ENCODE data around the gene METTL24. TPM values are rescaled to one million over a fixed set of nuclear protein-coding genes. Genes with fewer than 3 reads are reported as not detected.

The METTL24 gene
- total and polyA plus RNA-seq, 7 donors = 0.04 TPM; not detected in 6

GRCh38 chr6:110207652-110208051 lies 150.5 kb downstream of the METTL24 start:
- Histone ChIP-seq H3K4me1 (no peaks in the 10 kb centered on the region), H3K27ac (no peak overlapping the region), H3K27me3 (ENCODE audit: insufficient read depth in 3 of 3, low read length in 2 of 3) (no peaks in the 10 kb centered on the region), H3K36me3 (ENCODE audit: insufficient read depth in 1 of 2, low read depth in 1 of 2) (peaks cover 6 to 49% of the 10 kb centered on the region in 2 donors), H3K9me3 (no peaks in the 10 kb centered on the region), H3K4me3 (no peak overlapping the region)
- WGBS, 3 donors = 97 to 98% (median 97%) methylated on average over 3 of the region's 3 CpGs
- DNase-seq = no peak
- TF ChIP-seq CTCF (IDR thresholded peaks at IDR 0.05) = no peak
- intact Hi-C loops (cut with DNase I) = no loop called here
- ATAC-seq = no peak

GRCh38 chr6:110201151-110201884 lies 156.8 kb downstream of the METTL24 start:
- TF ChIP-seq CTCF (IDR thresholded peaks at IDR 0.05) = no peak
- Histone ChIP-seq H3K36me3 (ENCODE audit: insufficient read depth in 1 of 2, low read depth in 1 of 2) (no peaks in the 10 kb centered on the region), H3K4me3 (no peak overlapping the region), H3K27ac (no peak overlapping the region), H3K4me1 (no peaks in the 10 kb centered on the region), H3K27me3 (ENCODE audit: insufficient read depth in 3 of 3, low read length in 2 of 3) (no peaks in the 10 kb centered on the region), H3K9me3 (no peaks in the 10 kb centered on the region)
- no peak for ATAC-seq
- intact Hi-C loops (cut with DNase I) = no loop called here
- 84 to 96% (median 87%) methylated on average over 3 of the region's 3 CpGs for WGBS, 3 donors
- no peak for DNase-seq

GRCh38 chr6:110198561-110198960 lies 159.6 kb downstream of the METTL24 start:
- Histone ChIP-seq H3K9me3 (no peaks in the 10 kb centered on the region), H3K4me1 (no peaks in the 10 kb centered on the region), H3K4me3 (no peak overlapping the region), H3K27me3 (ENCODE audit: insufficient read depth in 3 of 3, low read length in 2 of 3) (no peaks in the 10 kb centered on the region), H3K27ac (no peak overlapping the region), H3K36me3 (ENCODE audit: insufficient read depth in 1 of 2, low read depth in 1 of 2) (peaks cover 0 to 9% of the 10 kb centered on the region in 2 donors)
- 95 to 98% (median 96%) methylated on average over 3 of the region's 3 CpGs for whole genome bisulfite sequencing, 3 donors
- ATAC-seq = no peak
- no peak for DNase-seq
- intact Hi-C loops (cut with DNase I) = no loop called here
- no peak for TF ChIP-seq CTCF (IDR thresholded peaks at IDR 0.05)

GRCh38 chr6:110196874-110197273 lies 161.3 kb downstream of the METTL24 start:
- no peak for ATAC-seq
- Histone ChIP-seq H3K27me3 (ENCODE audit: insufficient read depth in 3 of 3, low read length in 2 of 3) (no peaks in the 10 kb centered on the region), H3K27ac (no peak overlapping the region), H3K4me3 (no peak overlapping the region), H3K36me3 (ENCODE audit: insufficient read depth in 1 of 2, low read depth in 1 of 2) (peaks cover 0 to 15% of the 10 kb centered on the region in 2 donors), H3K9me3 (no peaks in the 10 kb centered on the region), H3K4me1 (peaks cover 1% of the 10 kb centered on the region)
- no peak for DNase-seq
- no peak for TF ChIP-seq CTCF (IDR thresholded peaks at IDR 0.05)
- WGBS, 3 donors = 57 to 84% (median 63%) methylated on average over 1 of the region's 1 CpG
- intact Hi-C loops (cut with DNase I) = no loop called here

GRCh38 chr6:110195639-110196038 lies 162.5 kb downstream of the METTL24 start:
- peaks cover 6% of the 10 kb centered on the region for H3K4me1 ChIP-seq
- TF ChIP-seq CTCF (IDR thresholded peaks at IDR 0.05) = no peak
- H3K9me3 ChIP-seq = no peaks in the 10 kb centered on the region
- peaks cover 0 to 15% of the 10 kb centered on the region in 2 donors for H3K36me3 ChIP-seq (ENCODE audit: insufficient read depth in 1 of 2, low read depth in 1 of 2)
- no peak overlapping the region for H3K27ac ChIP-seq
- no peaks in the 10 kb centered on the region for H3K27me3 ChIP-seq (ENCODE audit: insufficient read depth in 3 of 3, low read length in 2 of 3)
- DNase-seq (no peak), ATAC-seq (no peak)
- no peak overlapping the region for H3K4me3 ChIP-seq
- intact Hi-C loops (cut with DNase I) = no loop called here
- whole genome bisulfite sequencing, 3 donors = 92 to 95% (median 94%) methylated on average over 4 of the region's 4 CpGs
